SK-N-SH (cell line): ENCODE data around the gene WBP11. TPM values are rescaled to one million over a fixed set of nuclear protein-coding genes. Genes with fewer than 3 reads are reported as not detected.
A peak's percentile ranks its signal among the peaks of the same experiment; 100 is the strongest.

Source experiments
- CTCF ChIA-PET: fragments of 300-600, 350-600 bp; formaldehyde crosslinking; extraction: SDS; loops from one replicate; lab custom pipeline; 2021; lab: Yijun Ruan, JAX
- POLR2A ChIA-PET: fragments of 350-600 bp; sonication (Branson Sonifier 250); formaldehyde crosslinking; extraction: SDS; loops from one replicate; lab custom pipeline; 2020; ENCODE audit warnings: antibody characterized with exemption, inconsistent platforms; lab: Yijun Ruan, JAX
- DNase-seq: peaks from one replicate; pipeline ENCODE4 v3.0.0; 2012
- H2AFZ ChIP-seq: fragments of 200-600 bp; sonication (generic); 2 replicates; pipeline ENCODE4 v1.8.1; 2016; ENCODE audit warnings: antibody characterized with exemption, mild to moderate bottlenecking, low read depth
- H3F3A ChIP-seq: fragments of 200-600 bp; sonication (generic); replicated peaks from 2 replicates; pipeline ENCODE3; 2016; ENCODE audit warnings: antibody characterized with exemption, mild to moderate bottlenecking; ENCODE audit not compliant: insufficient read depth
- H3K27ac ChIP-seq, 2 experiments: fragments of 200-500 bp in 1 of 2; fragments of 200-600 bp in 1 of 2; sonication (Bioruptor generic) in 1 of 2; sonication (generic), shearing (Covaris generic) in 1 of 2; 2 replicates each; pipeline versions ENCODE4 v1.5.1 to v1.6.1; 2014 to 2016; ENCODE audit warnings: low read depth in 2 of 2, inconsistent platforms in 1 of 2, low read length in 1 of 2, mild to moderate bottlenecking in 1 of 2, mixed read lengths in 1 of 2
- H3K27me3 ChIP-seq: fragments of 200-600 bp; sonication (generic), shearing (Covaris generic); 2 replicates; pipeline ENCODE4 v1.6.1; 2016; ENCODE audit warnings: mixed run types; ENCODE audit not compliant: insufficient read depth
- H3K36me3 ChIP-seq, 2 experiments: fragments of 200-500 bp in 1 of 2; fragments of 200-600 bp in 1 of 2; sonication (Bioruptor generic) in 1 of 2; sonication (generic) in 1 of 2; replicated peaks in 1 of 2; 2 replicates each; pipeline versions ENCODE3 to v1.5.1; 2014 to 2016; ENCODE audit warnings: low read length in 1 of 2, mild to moderate bottlenecking in 1 of 2; ENCODE audit not compliant: insufficient read depth in 2 of 2, control insufficient read depth in 1 of 2
- H3K4me1 ChIP-seq, 2 experiments: fragments of 200-500 bp in 1 of 2; fragments of 200-600 bp in 1 of 2; sonication (Bioruptor generic) in 1 of 2; sonication (generic), shearing (Covaris generic) in 1 of 2; 2 replicates each; pipeline versions ENCODE4 v1.5.1 to v1.6.1; 2014 to 2016; ENCODE audit warnings: low read depth in 1 of 2, low read length in 1 of 2, mixed run types in 1 of 2; ENCODE audit not compliant: insufficient read depth in 2 of 2, control insufficient read depth in 1 of 2
- H3K4me2 ChIP-seq: fragments of 200-600 bp; sonication (generic), shearing (Covaris generic); 2 replicates; pipeline ENCODE4 v1.6.1; 2017; ENCODE audit warnings: mixed run types
- H3K4me3 ChIP-seq, 2 experiments: fragments of 200-500 bp in 1 of 2; fragments of 200-600 bp in 1 of 2; sonication (Bioruptor generic) in 1 of 2; sonication (generic), shearing (Covaris generic) in 1 of 2; 2 replicates each; pipeline versions ENCODE4 v1.5.1 to v1.8.1; 2014 to 2016; ENCODE audit warnings: low read depth in 2 of 2, inconsistent platforms in 1 of 2, low read length in 1 of 2, mild to moderate bottlenecking in 1 of 2, mixed read lengths in 1 of 2, moderate library complexity in 1 of 2
- H3K79me2 ChIP-seq: fragments of 200-600 bp; sonication (generic); 2 replicates; pipeline ENCODE4 v1.8.1; 2017; ENCODE audit warnings: mild to moderate bottlenecking; ENCODE audit not compliant: insufficient read depth
- H3K9ac ChIP-seq: fragments of 200-600 bp; sonication (generic); 2 replicates; pipeline ENCODE4 v1.6.1; 2017; ENCODE audit warnings: mixed run types
- H3K9me2 ChIP-seq: fragments of 200-600 bp; sonication (generic); 2 replicates; pipeline ENCODE4 v1.6.1; 2017; ENCODE audit warnings: mixed run types
- H3K9me3 ChIP-seq: fragments of 200-600 bp; sonication (generic); 2 replicates; pipeline ENCODE4 v1.6.1; 2017; ENCODE audit warnings: mixed run types, mild to moderate bottlenecking, moderate library complexity
- H4K20me1 ChIP-seq: fragments of 200-600 bp; sonication (generic); 2 replicates; pipeline ENCODE4 v1.6.1; 2017; ENCODE audit warnings: mild to moderate bottlenecking, mixed run types; ENCODE audit not compliant: insufficient read depth
- CHD2 ChIP-seq: fragments of 150-350 bp; IDR thresholded peaks from 2 replicates; pipeline ENCODE4 v1.6.1; 2018; ENCODE audit warnings: low read length; ENCODE audit not compliant: partially characterized antibody
- ELF1 ChIP-seq: IDR thresholded peaks from 2 replicates; pipeline ENCODE4 v1.4.0; 2012
- FOXM1 ChIP-seq: IDR thresholded peaks from 2 replicates; pipeline ENCODE4 v1.4.0; 2012; ENCODE audit warnings: low read depth, mild to moderate bottlenecking
- GATA2 ChIP-seq: sonication (generic); formaldehyde crosslinking; IDR thresholded peaks from 2 replicates; pipeline ENCODE4 v1.5.0; 2020; ENCODE audit warnings: mild to moderate bottlenecking, missing genetic modification reagents
- MEF2A ChIP-seq: IDR thresholded peaks from 2 replicates; pipeline ENCODE4 v1.4.0; 2012; ENCODE audit warnings: low read depth, borderline replicate concordance
- MXI1 ChIP-seq: IDR thresholded peaks from 2 replicates; pipeline ENCODE4 v1.6.1; 2012; ENCODE audit warnings: mild to moderate bottlenecking, low read depth, low read length, improper control_type of control experiment
- RAD21 ChIP-seq: IDR thresholded peaks from 2 replicates; pipeline ENCODE4 v1.6.1; 2012; ENCODE audit warnings: mild to moderate bottlenecking, low read length
- RFX5 ChIP-seq: IDR thresholded peaks from 2 replicates; pipeline ENCODE4 v1.6.1; 2012; ENCODE audit warnings: mild to moderate bottlenecking, improper control_type of control experiment, low read length
- RXRA ChIP-seq: IDR thresholded peaks from 2 replicates; pipeline ENCODE4 v1.4.0; 2012; ENCODE audit warnings: low read depth, mild to moderate bottlenecking, borderline replicate concordance
- SIN3A ChIP-seq: IDR thresholded peaks from 2 replicates; pipeline ENCODE4 v1.6.1; 2012; ENCODE audit warnings: low read depth, mild to moderate bottlenecking, low read length, moderate library complexity, borderline replicate concordance
- SMC3 ChIP-seq: IDR thresholded peaks from 2 replicates; pipeline ENCODE4 v1.6.1; 2012; ENCODE audit warnings: low read depth, low read length, improper control_type of control experiment
- TAF1 ChIP-seq: IDR thresholded peaks from 2 replicates; pipeline ENCODE4 v1.6.1; 2012; ENCODE audit warnings: low read depth, mild to moderate bottlenecking, low read length, moderate library complexity, borderline replicate concordance
- TCF12 ChIP-seq: IDR thresholded peaks from 2 replicates; pipeline ENCODE4 v1.4.0; 2012
- TEAD4 ChIP-seq: IDR thresholded peaks from 2 replicates; pipeline ENCODE4 v1.4.0; 2012; ENCODE audit warnings: mild to moderate bottlenecking, borderline replicate concordance; ENCODE audit not compliant: insufficient read depth
- WGBS: methylation state at CpG from one replicate; pipeline ENCODE4 v1.1.6; 2017; ENCODE audit warnings: low lambda C conversion rate; 5-methylcytosine and 5-hydroxymethylcytosine counted together
- polyA plus RNA-seq, 3 experiments: library from polyadenylated mRNA; depleted of rRNA; stranded (reverse); fragments of >200 nt; gene quantifications; 2 replicates each; pipeline ENCODE4 v1.2.3, GENCODE V29; 2012
- TF ChIP-seq, protein P1 (sequence below): IDR thresholded peaks from 2 replicates; pipeline ENCODE4; 2012
- TF ChIP-seq, protein P2 (sequence below): fragments of 150-350 bp; IDR thresholded peaks from 2 replicates; pipeline ENCODE4 v1.6.1; 2016; ENCODE audit warnings: mild to moderate bottlenecking, low read depth, low read length
- TF ChIP-seq, protein P3 (sequence below): IDR thresholded peaks from 2 replicates; pipeline ENCODE4 v1.4.0; 2012; ENCODE audit warnings: low read depth, borderline replicate concordance
- TF ChIP-seq, protein P4 (sequence below): fragments of 150-350 bp; IDR thresholded peaks from 2 replicates; pipeline ENCODE4 v1.6.1; 2017; ENCODE audit warnings: antibody characterized with exemption, low read length, low read depth, borderline replicate concordance
- TF ChIP-seq, protein P5 (sequence below): IDR thresholded peaks from 2 replicates; pipeline ENCODE4 v1.4.0; 2012; ENCODE audit warnings: low read depth
- TF ChIP-seq, protein P6 (sequence below): IDR thresholded peaks from 2 replicates; pipeline ENCODE4 v1.6.1; 2012; ENCODE audit warnings: mild to moderate bottlenecking, low read depth, low read length, moderate library complexity
- TF ChIP-seq, protein P7 (sequence below): IDR thresholded peaks from 2 replicates; pipeline ENCODE4 v1.4.0; 2012; ENCODE audit warnings: low read depth, borderline replicate concordance

The WBP11 gene
- polyA plus RNA-seq, 1 of the 3 experiments (the other 2 are of a cell fraction), result 18.7 TPM

DNA sequence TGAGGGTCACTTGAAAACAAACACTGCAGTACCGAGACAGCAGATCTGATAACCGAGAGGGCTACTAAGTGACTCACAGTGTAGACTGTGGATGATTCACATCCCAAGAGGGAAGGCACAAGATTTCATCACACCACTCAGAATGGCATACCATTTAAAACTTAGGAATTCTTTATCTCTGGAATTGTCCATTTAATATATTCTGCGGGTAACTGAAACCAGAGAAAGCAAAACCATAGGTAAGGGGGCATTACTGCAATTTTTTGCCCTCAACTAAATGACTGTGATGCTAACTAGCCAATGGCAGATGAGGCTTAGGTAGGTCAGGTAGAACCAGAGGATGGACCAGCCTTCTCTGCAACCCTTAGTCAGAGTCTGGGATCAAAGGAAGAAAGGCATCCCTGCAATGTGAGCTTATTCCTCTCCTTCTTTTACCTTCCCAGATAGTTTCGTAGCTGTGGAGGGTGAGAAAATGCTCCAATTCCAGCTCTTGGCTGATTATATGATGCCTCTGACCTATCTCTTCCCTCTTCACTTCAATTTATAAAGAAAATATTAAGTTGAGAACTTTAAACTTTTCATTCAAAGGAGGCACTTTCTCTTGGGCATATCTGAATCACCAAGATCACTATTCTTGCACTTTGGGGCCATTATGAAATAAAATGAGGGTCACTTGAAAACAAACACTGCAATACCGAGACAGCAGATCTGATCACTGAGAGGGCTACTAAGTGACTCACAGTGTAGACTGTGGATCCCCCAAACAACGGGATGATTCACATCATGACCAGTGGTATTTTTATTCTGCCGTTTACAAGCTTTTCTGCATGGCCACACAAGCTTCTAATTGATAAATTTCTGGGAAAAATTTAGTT lies 33.3 kb upstream of the WBP11 start:
- DNase-seq, result no peak
- Histone ChIP-seq H3K9me2 (no peaks in the 10 kb centered on the region), H2AFZ (peak overlapping the region; percentile 4; the same call in 1 of the 2 replicates), H3K4me3 (peak overlapping the region; percentile 17 to 42; a peak in 3 of 4 replicates), H3K4me1 (peaks cover 4 to 21% of the 10 kb centered on the region in 2 experiments), H3K27ac (peak overlapping the region; percentile 64 to 97; a peak in 3 of 4 replicates), H3K79me2 (no peaks in the 10 kb centered on the region), H3K9ac (peak overlapping the region; percentile 61), H3K36me3 (no peaks in the 10 kb centered on the region), H3F3A (peaks cover 40% of the 10 kb centered on the region), H3K27me3 (no peaks in the 10 kb centered on the region), H3K9me3 (no peaks in the 10 kb centered on the region), H4K20me1 (no peaks in the 10 kb centered on the region), H3K4me2 (peak overlapping the region; percentile 67)
- POLR2A ChIA-PET, result no interaction called here
- CTCF ChIA-PET, result interaction anchor here (1.5 kb wide), 1 partner anchor 67 kb away, joined by 5 read pairs; no protein-coding TSS in a partner anchor
- WGBS, result 9% methylated on average over 7 of the region's 7 CpGs
- TF ChIP-seq, protein P1, sequence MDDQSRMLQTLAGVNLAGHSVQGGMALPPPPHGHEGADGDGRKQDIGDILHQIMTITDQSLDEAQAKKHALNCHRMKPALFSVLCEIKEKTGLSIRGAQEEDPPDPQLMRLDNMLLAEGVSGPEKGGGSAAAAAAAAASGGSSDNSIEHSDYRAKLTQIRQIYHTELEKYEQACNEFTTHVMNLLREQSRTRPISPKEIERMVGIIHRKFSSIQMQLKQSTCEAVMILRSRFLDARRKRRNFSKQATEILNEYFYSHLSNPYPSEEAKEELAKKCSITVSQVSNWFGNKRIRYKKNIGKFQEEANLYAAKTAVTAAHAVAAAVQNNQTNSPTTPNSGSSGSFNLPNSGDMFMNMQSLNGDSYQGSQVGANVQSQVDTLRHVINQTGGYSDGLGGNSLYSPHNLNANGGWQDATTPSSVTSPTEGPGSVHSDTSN, result peak; percentile 90
- TF ChIP-seq, protein P2, sequence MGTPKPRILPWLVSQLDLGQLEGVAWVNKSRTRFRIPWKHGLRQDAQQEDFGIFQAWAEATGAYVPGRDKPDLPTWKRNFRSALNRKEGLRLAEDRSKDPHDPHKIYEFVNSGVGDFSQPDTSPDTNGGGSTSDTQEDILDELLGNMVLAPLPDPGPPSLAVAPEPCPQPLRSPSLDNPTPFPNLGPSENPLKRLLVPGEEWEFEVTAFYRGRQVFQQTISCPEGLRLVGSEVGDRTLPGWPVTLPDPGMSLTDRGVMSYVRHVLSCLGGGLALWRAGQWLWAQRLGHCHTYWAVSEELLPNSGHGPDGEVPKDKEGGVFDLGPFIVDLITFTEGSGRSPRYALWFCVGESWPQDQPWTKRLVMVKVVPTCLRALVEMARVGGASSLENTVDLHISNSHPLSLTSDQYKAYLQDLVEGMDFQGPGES, result no peak
- TF ChIP-seq, protein P3, sequence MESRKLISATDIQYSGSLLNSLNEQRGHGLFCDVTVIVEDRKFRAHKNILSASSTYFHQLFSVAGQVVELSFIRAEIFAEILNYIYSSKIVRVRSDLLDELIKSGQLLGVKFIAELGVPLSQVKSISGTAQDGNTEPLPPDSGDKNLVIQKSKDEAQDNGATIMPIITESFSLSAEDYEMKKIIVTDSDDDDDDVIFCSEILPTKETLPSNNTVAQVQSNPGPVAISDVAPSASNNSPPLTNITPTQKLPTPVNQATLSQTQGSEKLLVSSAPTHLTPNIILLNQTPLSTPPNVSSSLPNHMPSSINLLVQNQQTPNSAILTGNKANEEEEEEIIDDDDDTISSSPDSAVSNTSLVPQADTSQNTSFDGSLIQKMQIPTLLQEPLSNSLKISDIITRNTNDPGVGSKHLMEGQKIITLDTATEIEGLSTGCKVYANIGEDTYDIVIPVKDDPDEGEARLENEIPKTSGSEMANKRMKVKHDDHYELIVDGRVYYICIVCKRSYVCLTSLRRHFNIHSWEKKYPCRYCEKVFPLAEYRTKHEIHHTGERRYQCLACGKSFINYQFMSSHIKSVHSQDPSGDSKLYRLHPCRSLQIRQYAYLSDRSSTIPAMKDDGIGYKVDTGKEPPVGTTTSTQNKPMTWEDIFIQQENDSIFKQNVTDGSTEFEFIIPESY, result 0 out of 2 replicates have a peak, but pooled peaks have one; percentile 41
- TF ChIP-seq SIN3A (no peak), TCF12 (peak; percentile 94), FOXM1 (peak; percentile 80; the same call in 1 of the 2 replicates), GATA2 (CRISPR knock-in tag) (no peak), RAD21 (no peak), ELF1 (no peak), CHD2 (no peak), RXRA (peak; percentile 87), TAF1 (no peak), RFX5 (no peak), TEAD4 (peak; percentile 81; the same call in 1 of the 2 replicates), SMC3 (no peak), MEF2A (peak; percentile 46; the same call in 1 of the 2 replicates), MXI1 (no peak)
- TF ChIP-seq, protein P4, sequence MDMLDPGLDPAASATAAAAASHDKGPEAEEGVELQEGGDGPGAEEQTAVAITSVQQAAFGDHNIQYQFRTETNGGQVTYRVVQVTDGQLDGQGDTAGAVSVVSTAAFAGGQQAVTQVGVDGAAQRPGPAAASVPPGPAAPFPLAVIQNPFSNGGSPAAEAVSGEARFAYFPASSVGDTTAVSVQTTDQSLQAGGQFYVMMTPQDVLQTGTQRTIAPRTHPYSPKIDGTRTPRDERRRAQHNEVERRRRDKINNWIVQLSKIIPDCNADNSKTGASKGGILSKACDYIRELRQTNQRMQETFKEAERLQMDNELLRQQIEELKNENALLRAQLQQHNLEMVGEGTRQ, result no peak
- TF ChIP-seq, protein P5, sequence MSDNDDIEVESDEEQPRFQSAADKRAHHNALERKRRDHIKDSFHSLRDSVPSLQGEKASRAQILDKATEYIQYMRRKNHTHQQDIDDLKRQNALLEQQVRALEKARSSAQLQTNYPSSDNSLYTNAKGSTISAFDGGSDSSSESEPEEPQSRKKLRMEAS, result 0 out of 2 replicates have a peak, but pooled peaks have one; percentile 36
- TF ChIP-seq, protein P6, sequence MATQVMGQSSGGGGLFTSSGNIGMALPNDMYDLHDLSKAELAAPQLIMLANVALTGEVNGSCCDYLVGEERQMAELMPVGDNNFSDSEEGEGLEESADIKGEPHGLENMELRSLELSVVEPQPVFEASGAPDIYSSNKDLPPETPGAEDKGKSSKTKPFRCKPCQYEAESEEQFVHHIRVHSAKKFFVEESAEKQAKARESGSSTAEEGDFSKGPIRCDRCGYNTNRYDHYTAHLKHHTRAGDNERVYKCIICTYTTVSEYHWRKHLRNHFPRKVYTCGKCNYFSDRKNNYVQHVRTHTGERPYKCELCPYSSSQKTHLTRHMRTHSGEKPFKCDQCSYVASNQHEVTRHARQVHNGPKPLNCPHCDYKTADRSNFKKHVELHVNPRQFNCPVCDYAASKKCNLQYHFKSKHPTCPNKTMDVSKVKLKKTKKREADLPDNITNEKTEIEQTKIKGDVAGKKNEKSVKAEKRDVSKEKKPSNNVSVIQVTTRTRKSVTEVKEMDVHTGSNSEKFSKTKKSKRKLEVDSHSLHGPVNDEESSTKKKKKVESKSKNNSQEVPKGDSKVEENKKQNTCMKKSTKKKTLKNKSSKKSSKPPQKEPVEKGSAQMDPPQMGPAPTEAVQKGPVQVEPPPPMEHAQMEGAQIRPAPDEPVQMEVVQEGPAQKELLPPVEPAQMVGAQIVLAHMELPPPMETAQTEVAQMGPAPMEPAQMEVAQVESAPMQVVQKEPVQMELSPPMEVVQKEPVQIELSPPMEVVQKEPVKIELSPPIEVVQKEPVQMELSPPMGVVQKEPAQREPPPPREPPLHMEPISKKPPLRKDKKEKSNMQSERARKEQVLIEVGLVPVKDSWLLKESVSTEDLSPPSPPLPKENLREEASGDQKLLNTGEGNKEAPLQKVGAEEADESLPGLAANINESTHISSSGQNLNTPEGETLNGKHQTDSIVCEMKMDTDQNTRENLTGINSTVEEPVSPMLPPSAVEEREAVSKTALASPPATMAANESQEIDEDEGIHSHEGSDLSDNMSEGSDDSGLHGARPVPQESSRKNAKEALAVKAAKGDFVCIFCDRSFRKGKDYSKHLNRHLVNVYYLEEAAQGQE, result 0 out of 2 replicates have a peak, but pooled peaks have one; percentile 14
- TF ChIP-seq, protein P7, sequence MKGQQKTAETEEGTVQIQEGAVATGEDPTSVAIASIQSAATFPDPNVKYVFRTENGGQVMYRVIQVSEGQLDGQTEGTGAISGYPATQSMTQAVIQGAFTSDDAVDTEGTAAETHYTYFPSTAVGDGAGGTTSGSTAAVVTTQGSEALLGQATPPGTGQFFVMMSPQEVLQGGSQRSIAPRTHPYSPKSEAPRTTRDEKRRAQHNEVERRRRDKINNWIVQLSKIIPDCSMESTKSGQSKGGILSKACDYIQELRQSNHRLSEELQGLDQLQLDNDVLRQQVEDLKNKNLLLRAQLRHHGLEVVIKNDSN, result no peak
